ENCODE results near the gene WNT9B.

WNT9B gene

GRCh38 chr17:46821482-46822387 lies 29.6 kb upstream of the WNT9B start:
- in situ Hi-C loops (cut with HindIII; ENCODE audit: low sequenced_read_pairs): no loop called here

GRCh38 chr17:46822388-46822921 lies 28.9 kb upstream of the WNT9B start:
- in situ Hi-C loops (cut with HindIII; ENCODE audit: low sequenced_read_pairs): no loop called here

GRCh38 chr17:46823657-46824056 lies 27.7 kb upstream of the WNT9B start:
- in situ Hi-C loops (cut with HindIII; ENCODE audit: low sequenced_read_pairs): no loop called here

- in situ Hi-C loops (cut with HindIII; ENCODE audit: low sequenced_read_pairs): no loop called here
These were observed 25.3 kb upstream of the WNT9B start for GRCh38 chr17:46826116-46826515.

- in situ Hi-C loops (cut with HindIII; ENCODE audit: low sequenced_read_pairs): no loop called here
These were observed 24.1 kb upstream of the WNT9B start for GRCh38 chr17:46827274-46827673.

- in situ Hi-C loops (cut with HindIII; ENCODE audit: low sequenced_read_pairs): no loop called here
These were observed 19.6 kb upstream of the WNT9B start for GRCh38 chr17:46831573-46832330.

GRCh38 chr17:46832331-46832821 lies 19.0 kb upstream of the WNT9B start:
- in situ Hi-C loops (cut with HindIII; ENCODE audit: low sequenced_read_pairs): no loop called here

- in situ Hi-C loops (cut with HindIII; ENCODE audit: low sequenced_read_pairs): no loop called here
These were observed 18.2 kb upstream of the WNT9B start for GRCh38 chr17:46832945-46833839.

- in situ Hi-C loops (cut with HindIII; ENCODE audit: low sequenced_read_pairs): no loop called here
These were observed 17.6 kb upstream of the WNT9B start for GRCh38 chr17:46833840-46834208.

GRCh38 chr17:46834846-46835245 lies 16.5 kb upstream of the WNT9B start:
- in situ Hi-C loops (cut with HindIII; ENCODE audit: low sequenced_read_pairs): no loop called here

- in situ Hi-C loops (cut with HindIII; ENCODE audit: low sequenced_read_pairs): no loop called here
These were observed 14.9 kb upstream of the WNT9B start for GRCh38 chr17:46836500-46836899.

- in situ Hi-C loops (cut with HindIII; ENCODE audit: low sequenced_read_pairs): no loop called here
These were observed 13.9 kb upstream of the WNT9B start for GRCh38 chr17:46837521-46837920.

GRCh38 chr17:46839211-46839610 lies 12.2 kb upstream of the WNT9B start:
- in situ Hi-C loops (cut with HindIII; ENCODE audit: low sequenced_read_pairs): no loop called here

GRCh38 chr17:46840596-46840995 lies 10.8 kb upstream of the WNT9B start:
- in situ Hi-C loops (cut with HindIII; ENCODE audit: low sequenced_read_pairs): loop anchor here (5.0 kb wide), 1 partner anchor 47 kb away; no protein-coding TSS in a partner anchor

- in situ Hi-C loops (cut with HindIII; ENCODE audit: low sequenced_read_pairs): loop anchor here (5.0 kb wide), 1 partner anchor 46 kb away; no protein-coding TSS in a partner anchor
These were observed 9.6 kb upstream of the WNT9B start for GRCh38 chr17:46841561-46842379.

- in situ Hi-C loops (cut with HindIII; ENCODE audit: low sequenced_read_pairs): loop anchor here (5.0 kb wide), 1 partner anchor 44 kb away; no protein-coding TSS in a partner anchor
These were observed 8.5 kb upstream of the WNT9B start for GRCh38 chr17:46842835-46843234.

GRCh38 chr17:46847204-46848191 lies 3.9 kb upstream of the WNT9B start:
- in situ Hi-C loops (cut with HindIII; ENCODE audit: low sequenced_read_pairs): no loop called here

- in situ Hi-C loops (cut with HindIII; ENCODE audit: low sequenced_read_pairs): no loop called here
These were observed 2.8 kb upstream of the WNT9B start for GRCh38 chr17:46848534-46848933.

All from endothelial cell of hepatic sinusoid (primary cell).